Smooth muscle cell (in vitro differentiated cells): ENCODE results near the gene KCNMA1. TPM values are rescaled to one million over a fixed set of nuclear protein-coding genes. Genes with fewer than 3 reads are reported as not detected.

Source experiments
- DNase-seq: peaks from one replicate; lab custom pipeline; 2025; ENCODE audit not compliant: unreplicated experiment; lab: John Stamatoyannopoulos, UW
- H2AFZ ChIP-seq: fragments of 200-600 bp; sonication (generic); 2 replicates; pipeline ENCODE4 v1.6.0; 2016; ENCODE audit warnings: antibody characterized with exemption, low read depth, mild to moderate bottlenecking
- H3F3A ChIP-seq: fragments of 200-600 bp; sonication (generic); 2 replicates; pipeline ENCODE4 v1.6.0; 2017; ENCODE audit warnings: antibody characterized with exemption, low read depth
- H3K27ac ChIP-seq: fragments of 200-600 bp; sonication (generic); 2 replicates; pipeline ENCODE4 v1.5.1; 2016; ENCODE audit warnings: low read depth, mild to moderate bottlenecking
- H3K27me3 ChIP-seq: fragments of 200-600 bp; sonication (generic); 2 replicates; pipeline ENCODE4 v1.6.1; 2016; ENCODE audit warnings: low read depth, mild to moderate bottlenecking
- H3K36me3 ChIP-seq: fragments of 200-600 bp; sonication (generic); 2 replicates; pipeline ENCODE4 v1.5.1; 2016; ENCODE audit warnings: low read depth
- H3K4me1 ChIP-seq: fragments of 200-600 bp; sonication (generic); 2 replicates; pipeline ENCODE4 v1.5.1; 2016; ENCODE audit warnings: low read depth
- H3K4me2 ChIP-seq: fragments of 200-600 bp; sonication (generic); 2 replicates; pipeline ENCODE4 v1.6.0; 2016; ENCODE audit warnings: mild to moderate bottlenecking
- H3K4me3 ChIP-seq: fragments of 200-600 bp; sonication (generic); 2 replicates; pipeline ENCODE4 v1.5.1; 2016; ENCODE audit warnings: mild to moderate bottlenecking
- H3K79me2 ChIP-seq: fragments of 200-600 bp; sonication (generic); 2 replicates; pipeline ENCODE4 v1.6.0; 2016; ENCODE audit warnings: low read depth, mild to moderate bottlenecking
- H3K9ac ChIP-seq: fragments of 200-600 bp; sonication (generic); 2 replicates; pipeline ENCODE4 v1.6.0; 2016; ENCODE audit warnings: low read depth
- H3K9me3 ChIP-seq: fragments of 200-600 bp; sonication (generic); replicated peaks from 2 replicates; pipeline ENCODE4 v1.5.1; 2016; ENCODE audit warnings: low read depth
- H4K20me1 ChIP-seq: fragments of 200-600 bp; sonication (generic); 2 replicates; pipeline ENCODE4 v1.6.0; 2016; ENCODE audit warnings: low read depth
- CTCF ChIP-seq: fragments of 200-600 bp; sonication (generic); IDR thresholded peaks from 2 replicates; pipeline ENCODE4 v1.5.1; 2017; ENCODE audit warnings: borderline replicate concordance, mild to moderate bottlenecking, antibody characterized with exemption; ENCODE audit not compliant: insufficient read depth, poor library complexity, severe bottlenecking
- WGBS: methylation state at CpG from one replicate; pipeline ENCODE4 v1.1.7; 2016; ENCODE audit warnings: low lambda C conversion rate; 5-methylcytosine and 5-hydroxymethylcytosine counted together
- polyA plus RNA-seq: library from polyadenylated mRNA; unstranded; fragments of >200 nt; fragmentation: Nextera tagmentation; extraction: Ambion mirVana; gene quantifications from 2 replicates; pipeline ENCODE4 v1.2.1, GENCODE V29; 2016
- total RNA-seq: library from RNA; depleted of rRNA; stranded (reverse); fragments of >200 nt; gene quantifications from 2 replicates; pipeline ENCODE4 v1.2.3, GENCODE V29; 2014

Gene KCNMA1
- total and polyA plus RNA-seq, 2 experiments from 2014 or later: 9.1 to 23.4 TPM

- peak overlapping the region; percentile 21 for H3K9ac ChIP-seq
- H3K4me1 ChIP-seq: peaks cover 7% of the 10 kb centered on the region
- no peak for TF ChIP-seq CTCF
- no peaks in the 10 kb centered on the region for H3K36me3 ChIP-seq
- H3K4me3 ChIP-seq: no peak overlapping the region
- no peaks in the 10 kb centered on the region for H4K20me1 ChIP-seq
- no peaks in the 10 kb centered on the region for H3K27me3 ChIP-seq
- H3K9me3 ChIP-seq: no peaks in the 10 kb centered on the region
- H3F3A ChIP-seq: peaks cover 31% of the 10 kb centered on the region
- no peaks in the 10 kb centered on the region for H3K79me2 ChIP-seq
- peak overlapping the region; percentile 97 for H3K27ac ChIP-seq
- H3K4me2 ChIP-seq: peak overlapping the region; percentile 28
- no peak overlapping the region for H2AFZ ChIP-seq
- 46% methylated on average over 2 of the region's 2 CpGs for WGBS
- no peak for DNase-seq
These were observed 441.0 kb downstream of the KCNMA1 start for GRCh38 chr10:77196614-77197013.

- Histone ChIP-seq H3K36me3 (no peaks in the 10 kb centered on the region), H3K4me3 (no peak overlapping the region), H3K4me1 (peaks cover 3% of the 10 kb centered on the region), H3K9me3 (no peaks in the 10 kb centered on the region), H4K20me1 (no peaks in the 10 kb centered on the region), H2AFZ (no peak overlapping the region), H3K4me2 (peak overlapping the region; percentile 57), H3F3A (peaks cover 28% of the 10 kb centered on the region), H3K79me2 (no peaks in the 10 kb centered on the region), H3K9ac (peak overlapping the region; percentile 72), H3K27ac (peak overlapping the region; percentile 97), H3K27me3 (no peaks in the 10 kb centered on the region)
- no peak for TF ChIP-seq CTCF
- DNase-seq: no peak
- 2% methylated on average over 2 of the region's 2 CpGs for WGBS
These were observed 442.5 kb downstream of the KCNMA1 start for GRCh38 chr10:77195101-77195500.

GRCh38 chr10:77193001-77193400 is 444.6 kb downstream of the KCNMA1 start:
- Histone ChIP-seq H3K79me2 (no peaks in the 10 kb centered on the region), H3K36me3 (no peaks in the 10 kb centered on the region), H3F3A (peaks cover 33% of the 10 kb centered on the region), H3K9ac (no peak overlapping the region), H3K4me3 (no peak overlapping the region), H3K9me3 (no peaks in the 10 kb centered on the region), H2AFZ (no peak overlapping the region), H3K4me1 (peaks cover 16% of the 10 kb centered on the region), H3K4me2 (peak overlapping the region; percentile 20), H4K20me1 (no peaks in the 10 kb centered on the region), H3K27me3 (no peaks in the 10 kb centered on the region), H3K27ac (peak overlapping the region; percentile 97)
- 15% methylated on average over 2 of the region's 2 CpGs for WGBS
- TF ChIP-seq CTCF: no peak
- no peak for DNase-seq

GRCh38 chr10:77192402-77192801 is 445.2 kb downstream of the KCNMA1 start:
- H4K20me1 ChIP-seq: no peaks in the 10 kb centered on the region
- TF ChIP-seq CTCF: no peak
- H3K4me3 ChIP-seq: no peak overlapping the region
- H3K4me1 ChIP-seq: peaks cover 20% of the 10 kb centered on the region
- no peaks in the 10 kb centered on the region for H3K79me2 ChIP-seq
- peaks cover 33% of the 10 kb centered on the region for H3F3A ChIP-seq
- H3K27me3 ChIP-seq: no peaks in the 10 kb centered on the region
- peak overlapping the region; percentile 97 for H3K27ac ChIP-seq
- no peak overlapping the region for H2AFZ ChIP-seq
- WGBS: 56% methylated on average over 3 of the region's 3 CpGs
- H3K9me3 ChIP-seq: no peaks in the 10 kb centered on the region
- DNase-seq: no peak
- no peaks in the 10 kb centered on the region for H3K36me3 ChIP-seq
- peak overlapping the region; percentile 20 for H3K4me2 ChIP-seq
- no peak overlapping the region for H3K9ac ChIP-seq
